CD4-positive, alpha-beta memory T cell (primary cell): ENCODE measurements around the gene G6PC2. TPM values are rescaled to one million over a fixed set of nuclear protein-coding genes. Genes with fewer than 3 reads are reported as not detected.
A peak's percentile ranks its signal among the peaks of the same experiment; 100 is the strongest.

Experiments
- CTCF ChIA-PET: fragments of 350-600 bp; sonication (Branson Sonifier 250); formaldehyde crosslinking; loops from one replicate; lab custom pipeline; 2021; ENCODE audit warnings: inconsistent platforms; ENCODE audit not compliant: partially characterized antibody; lab: Charles Lee
- POLR2A ChIA-PET: fragments of 350-600 bp; sonication (Branson Sonifier 250); formaldehyde crosslinking; loops from one replicate; lab custom pipeline; 2021; ENCODE audit not compliant: partially characterized antibody; lab: Charles Lee
- DNase-seq, 5 donors: peaks; one replicate each; pipeline versions ENCODE4 v3.0.0 to v3.0.0-alpha.2; 2020 to 2022; ENCODE audit warnings: mixed read lengths in 1 of 5
- H3K27ac ChIP-seq: one replicate; pipeline ENCODE4 v1.7.0; 2013; ENCODE audit warnings: low read depth, low read length
- H3K27me3 ChIP-seq: 2 replicates; pipeline ENCODE4 v1.7.0; 2013; ENCODE audit warnings: mild to moderate bottlenecking, low read length, moderate library complexity; ENCODE audit not compliant: insufficient read depth
- H3K36me3 ChIP-seq: 2 replicates; pipeline ENCODE4 v1.7.0; 2013; ENCODE audit warnings: mild to moderate bottlenecking, low read length, moderate library complexity; ENCODE audit not compliant: insufficient read depth
- H3K4me1 ChIP-seq: 2 replicates; pipeline ENCODE4 v1.7.0; 2013; ENCODE audit warnings: mild to moderate bottlenecking, low read length, moderate library complexity; ENCODE audit not compliant: insufficient read depth
- H3K4me3 ChIP-seq, 2 donors: one replicate each; pipeline ENCODE4 v1.7.0; 2013; ENCODE audit warnings: low read length in 2 of 2, mild to moderate bottlenecking in 1 of 2
- H3K9me3 ChIP-seq, 2 donors: one replicate each; pipeline ENCODE4 v1.7.0; 2013; ENCODE audit warnings: low read length in 2 of 2, control low read depth in 1 of 2; ENCODE audit not compliant: control insufficient read depth in 1 of 2
- H3K27ac Mint-ChIP-seq, 7 donors: one replicate each; pipeline ENCODE4 v1.8.0; 2020 to 2021; ENCODE audit warnings: mixed read lengths in 7 of 7, mild to moderate bottlenecking in 6 of 7, inconsistent platforms in 3 of 7, moderate library complexity in 3 of 7
- H3K27me3 Mint-ChIP-seq, 2 donors: one replicate each; pipeline ENCODE4 v1.8.0; 2020 to 2021; ENCODE audit warnings: mixed read lengths in 2 of 2
- H3K36me3 Mint-ChIP-seq, 2 donors: one replicate each; pipeline ENCODE4 v1.8.0; 2020 to 2021; ENCODE audit warnings: mixed read lengths in 2 of 2, inconsistent platforms in 1 of 2, mild to moderate bottlenecking in 1 of 2
- H3K4me1 Mint-ChIP-seq, 4 donors: one replicate each; pipeline ENCODE4 v1.8.0; 2020 to 2021; ENCODE audit warnings: mixed read lengths in 4 of 4, mild to moderate bottlenecking in 1 of 4
- H3K4me3 Mint-ChIP-seq, 8 donors: one replicate each; pipeline ENCODE4 v1.8.0; 2020 to 2021; ENCODE audit warnings: mixed read lengths in 8 of 8, mild to moderate bottlenecking in 7 of 8, moderate library complexity in 6 of 8, inconsistent platforms in 3 of 8
- H3K9me3 Mint-ChIP-seq, 8 donors: one replicate each; pipeline ENCODE4 v1.8.0; 2020 to 2021; ENCODE audit warnings: mixed read lengths in 8 of 8, mild to moderate bottlenecking in 5 of 8, inconsistent platforms in 3 of 8, moderate library complexity in 1 of 8
- intact Hi-C: fragments of 100-400 bp; cut with micrococcal nuclease; formaldehyde crosslinking; loops from one replicate; pipeline ENCODE4 v1.15.1; 2023
- polyA plus RNA-seq, 2 donors: library from polyadenylated mRNA; unstranded; fragments of 300-500 nt; fragmentation: Illumina TruSeq; gene quantifications; one replicate each; pipeline ENCODE4 v1.2.3, GENCODE V29; 2021
- total RNA-seq, 2 experiments: library from RNA; stranded (reverse); gene quantifications; one replicate each; pipeline ENCODE4 v1.2.3, GENCODE V29; 2021

Gene G6PC2
- total and polyA plus RNA-seq, 4 experiments from 2014 or later: not detected

- ChIA-PET CTCF (interaction anchor here (0.9 kb wide), 1 partner anchor 198 kb away, joined by 3 read pairs; no protein-coding TSS in a partner anchor), POLR2A (no interaction called here)
- Histone ChIP-seq H3K27me3 (no peaks in the 10 kb centered on the region), H3K9me3 (no peaks in the 10 kb centered on the region), H3K4me3 (no peak overlapping the region), H3K4me1 (no peaks in the 10 kb centered on the region), H3K36me3 (no peaks in the 10 kb centered on the region), H3K27ac (no peak overlapping the region)
- no peak for DNase-seq
- Mint-ChIP-seq H3K27ac (no peak overlapping the region), H3K9me3 (peaks cover 0 to 1% (median 0%) of the 10 kb centered on the region in 8 donors), H3K4me1 (no peaks in the 10 kb centered on the region), H3K4me3 (no peak overlapping the region), H3K36me3 (no peaks in the 10 kb centered on the region), H3K27me3 (peaks cover 0 to 2% of the 10 kb centered on the region in 2 donors)
- intact Hi-C loops: no loop called here
Measured at GRCh38 chr2:168944065-168944464, 43.0 kb downstream of the G6PC2 start.

GRCh38 chr2:168945508-168945907 is 44.4 kb downstream of the G6PC2 start:
- no peaks in the 10 kb centered on the region for H3K4me1 Mint-ChIP-seq
- no peaks in the 10 kb centered on the region for H3K36me3 Mint-ChIP-seq
- intact Hi-C loops: loop anchor here (5.0 kb wide), 1 partner anchor 277 kb away; no protein-coding TSS in a partner anchor
- H3K4me3 Mint-ChIP-seq: no peak overlapping the region
- H3K9me3 Mint-ChIP-seq: peaks cover 0 to 1% (median 0%) of the 10 kb centered on the region in 8 donors
- no peaks in the 10 kb centered on the region for H3K9me3 ChIP-seq
- H3K4me3 ChIP-seq: no peak overlapping the region
- H3K27ac Mint-ChIP-seq: no peak overlapping the region
- DNase-seq: no peak
- H3K27me3 Mint-ChIP-seq: peaks cover 0 to 2% of the 10 kb centered on the region in 2 donors
- H3K4me1 ChIP-seq: no peaks in the 10 kb centered on the region
- no peak overlapping the region for H3K27ac ChIP-seq
- no peaks in the 10 kb centered on the region for H3K27me3 ChIP-seq
- CTCF ChIA-PET: interaction anchor here (1.7 to 2.5 kb wide), 2 partner anchors 8 to 12 kb away, joined by 6 to 7 read pairs; no protein-coding TSS in a partner anchor
- no peaks in the 10 kb centered on the region for H3K36me3 ChIP-seq
- POLR2A ChIA-PET: no interaction called here

- H3K27ac Mint-ChIP-seq: no peak overlapping the region
Measured at GRCh38 chr2:168948621-168949212, 47.6 kb downstream of the G6PC2 start.

DNA sequence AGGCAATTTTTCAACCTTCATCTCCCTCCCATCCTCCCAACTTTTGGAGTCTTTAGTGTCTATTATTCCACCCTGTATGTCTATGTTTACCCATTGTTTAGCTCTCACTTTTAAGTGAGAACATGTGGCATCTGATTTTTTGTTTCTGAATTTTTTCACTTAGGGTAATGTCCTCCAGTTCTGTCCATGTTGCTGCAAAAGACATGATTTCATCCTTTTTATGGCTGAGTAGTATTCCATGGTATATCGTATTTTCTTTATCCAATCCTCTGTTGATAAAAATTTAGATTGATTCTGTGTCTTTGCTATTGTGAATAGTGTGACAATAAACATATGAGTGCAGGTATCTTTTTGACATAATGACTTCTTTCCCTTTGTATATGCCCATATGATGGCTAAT is 48.2 kb downstream of the G6PC2 start:
- DNase-seq: no peak
- peaks cover 0 to 3% of the 10 kb centered on the region in 2 donors for H3K36me3 Mint-ChIP-seq
- intact Hi-C loops: loop anchor here (5.0 kb wide), 1 partner anchor 273 kb away; no protein-coding TSS in a partner anchor
- ChIA-PET CTCF (interaction anchor here (0.6 to 1.8 kb wide), 12 partner anchors 8 to 448 kb away, joined by 3 to 10 read pairs (median 4); no protein-coding TSS in a partner anchor), POLR2A (no interaction called here)
- H3K9me3 ChIP-seq: no peaks in the 10 kb centered on the region
- no peak overlapping the region for H3K4me3 Mint-ChIP-seq
- H3K27me3 Mint-ChIP-seq: peaks cover 2 to 6% of the 10 kb centered on the region in 2 donors
- H3K27ac ChIP-seq: no peak overlapping the region
- no peak overlapping the region for H3K4me3 ChIP-seq
- H3K36me3 ChIP-seq: no peaks in the 10 kb centered on the region
- H3K9me3 Mint-ChIP-seq: peaks cover 2 to 22% (median 9%) of the 10 kb centered on the region in 8 donors
- H3K27me3 ChIP-seq: no peaks in the 10 kb centered on the region
- H3K27ac Mint-ChIP-seq: no peak overlapping the region
- H3K4me1 ChIP-seq: no peaks in the 10 kb centered on the region
- H3K4me1 Mint-ChIP-seq: no peaks in the 10 kb centered on the region

More at GRCh38 chr2:168948621-168949212, 47.6 kb downstream of the G6PC2 start:
- H3K27ac ChIP-seq: no peak overlapping the region
- no peaks in the 10 kb centered on the region for H3K27me3 ChIP-seq
- ChIA-PET CTCF (interaction anchor here (0.6 to 1.8 kb wide), 15 partner anchors 8 to 449 kb away, joined by 3 to 10 read pairs (median 3); no protein-coding TSS in a partner anchor), POLR2A (no interaction called here)
- H3K36me3 Mint-ChIP-seq: peaks cover 0 to 3% of the 10 kb centered on the region in 2 donors
- peaks cover 0 to 17% (median 8%) of the 10 kb centered on the region in 8 donors for H3K9me3 Mint-ChIP-seq
- no peaks in the 10 kb centered on the region for H3K36me3 ChIP-seq
- H3K4me1 Mint-ChIP-seq: no peaks in the 10 kb centered on the region
- no peaks in the 10 kb centered on the region for H3K9me3 ChIP-seq
- intact Hi-C loops: loop anchor here (5.0 kb wide), 1 partner anchor 274 kb away; no protein-coding TSS in a partner anchor
- peak in 2 of 5 donors; percentile 14 to 19 for DNase-seq
- peaks cover 0 to 3% of the 10 kb centered on the region in 2 donors for H3K27me3 Mint-ChIP-seq
- no peak overlapping the region for H3K4me3 Mint-ChIP-seq
- no peaks in the 10 kb centered on the region for H3K4me1 ChIP-seq
- H3K4me3 ChIP-seq: no peak overlapping the region

DNA sequence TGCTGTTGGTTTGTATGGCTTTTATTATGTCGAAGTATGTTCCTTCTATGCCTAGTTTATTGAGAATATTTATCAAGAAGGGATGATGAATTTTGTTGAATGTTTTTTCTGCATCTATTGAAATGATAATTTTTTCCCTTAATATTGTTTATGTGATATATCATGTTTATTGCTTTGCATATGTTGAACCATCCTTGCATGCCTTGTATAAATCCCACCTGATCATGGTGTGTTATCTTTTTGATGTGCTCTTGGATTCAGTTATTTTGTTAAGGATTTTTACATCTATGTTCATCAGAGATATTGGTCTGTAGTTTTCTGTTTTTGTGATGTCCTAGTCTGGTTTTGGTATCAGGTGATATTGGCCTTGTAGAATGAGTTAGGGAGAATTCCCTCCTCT is 50.8 kb downstream of the G6PC2 start:
- Histone ChIP-seq H3K4me3 (no peak overlapping the region), H3K36me3 (no peaks in the 10 kb centered on the region), H3K4me1 (no peaks in the 10 kb centered on the region), H3K9me3 (no peaks in the 10 kb centered on the region), H3K27me3 (no peaks in the 10 kb centered on the region), H3K27ac (no peak overlapping the region)
- no peak for DNase-seq
- CTCF ChIA-PET: interaction anchor here (1.7 kb wide), 1 partner anchor 12 kb away, joined by 3 read pairs; no protein-coding TSS in a partner anchor
- H3K4me3 Mint-ChIP-seq: no peak overlapping the region
- H3K9me3 Mint-ChIP-seq: peaks cover 2 to 35% (median 10%) of the 10 kb centered on the region in 8 donors
- H3K4me1 Mint-ChIP-seq: no peaks in the 10 kb centered on the region
- H3K27ac Mint-ChIP-seq: no peak overlapping the region
- H3K27me3 Mint-ChIP-seq: peaks cover 4 to 5% of the 10 kb centered on the region in 2 donors
- intact Hi-C loops: no loop called here
- H3K36me3 Mint-ChIP-seq: peaks cover 0 to 3% of the 10 kb centered on the region in 2 donors
- POLR2A ChIA-PET: no interaction called here

DNA sequence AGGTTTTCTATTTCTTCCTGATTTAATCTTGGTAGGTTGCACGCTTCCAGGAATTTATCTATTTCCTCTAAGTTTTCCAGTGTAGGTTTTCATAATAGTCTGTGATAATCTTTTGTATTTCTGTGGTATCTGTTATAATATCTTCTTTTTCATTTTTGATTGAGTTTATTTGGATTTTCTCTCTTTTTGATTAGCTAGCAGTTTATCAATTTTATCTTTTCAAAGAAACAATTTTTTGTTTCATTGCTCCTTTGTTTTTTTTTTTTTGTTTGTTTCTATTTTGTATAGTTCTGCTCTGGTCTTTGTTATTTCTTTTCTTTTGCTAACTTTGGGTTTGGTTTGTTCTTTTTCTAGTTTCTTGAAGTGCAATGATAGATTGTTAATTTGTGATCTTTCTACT is 51.3 kb downstream of the G6PC2 start:
- no peak overlapping the region for H3K27ac ChIP-seq
- no peaks in the 10 kb centered on the region for H3K36me3 ChIP-seq
- H3K9me3 ChIP-seq: no peaks in the 10 kb centered on the region
- H3K27me3 ChIP-seq: no peaks in the 10 kb centered on the region
- Mint-ChIP-seq H3K4me3 (no peak overlapping the region), H3K4me1 (no peaks in the 10 kb centered on the region), H3K27me3 (peaks cover 5 to 8% of the 10 kb centered on the region in 2 donors), H3K27ac (no peak overlapping the region), H3K9me3 (peaks cover 2 to 35% (median 10%) of the 10 kb centered on the region in 8 donors), H3K36me3 (peaks cover 0 to 3% of the 10 kb centered on the region in 2 donors)
- POLR2A ChIA-PET: no interaction called here
- no peaks in the 10 kb centered on the region for H3K4me1 ChIP-seq
- CTCF ChIA-PET: interaction anchor here (1.7 kb wide), 1 partner anchor 12 kb away, joined by 3 read pairs; no protein-coding TSS in a partner anchor
- intact Hi-C loops: no loop called here
- DNase-seq: no peak
- no peak overlapping the region for H3K4me3 ChIP-seq

- Mint-ChIP-seq H3K4me3 (no peak overlapping the region), H3K9me3 (peaks cover 2 to 35% (median 10%) of the 10 kb centered on the region in 8 donors), H3K4me1 (no peaks in the 10 kb centered on the region), H3K36me3 (peaks cover 0 to 3% of the 10 kb centered on the region in 2 donors), H3K27me3 (peaks cover 5 to 11% of the 10 kb centered on the region in 2 donors), H3K27ac (no peak overlapping the region)
- H3K9me3 ChIP-seq: no peaks in the 10 kb centered on the region
- POLR2A ChIA-PET: no interaction called here
- H3K27me3 ChIP-seq: no peaks in the 10 kb centered on the region
- no peaks in the 10 kb centered on the region for H3K36me3 ChIP-seq
- intact Hi-C loops: no loop called here
- H3K4me3 ChIP-seq: no peak overlapping the region
- no peaks in the 10 kb centered on the region for H3K4me1 ChIP-seq
- CTCF ChIA-PET: no interaction called here
- DNase-seq: no peak
- no peak overlapping the region for H3K27ac ChIP-seq
Measured at GRCh38 chr2:168954256-168954655, 53.2 kb downstream of the G6PC2 start.
